HG03520 (cell line): ENCODE data around the gene ABCC8.
"Not testable (repeated sequence)": the region's sequence is repeated elsewhere in the genome, so short reads cannot be mapped to it uniquely, and the experiment has no call there.

Source experiments
- ATAC-seq: cut with Tn5 transposase; IDR thresholded peaks from one replicate; pipeline ENCODE4 v1.9.1; 2021; ENCODE audit warnings: mild to moderate bottlenecking, moderate library complexity; ENCODE audit not compliant: unreplicated experiment

ABCC8 gene

GRCh38 chr11:17434108-17434507, 42.5 kb downstream of the ABCC8 start:
- no peak for ATAC-seq

GRCh38 chr11:17432002-17432401, 44.6 kb downstream of the ABCC8 start:
- no peak for ATAC-seq

GRCh38 chr11:17431139-17431538, 45.5 kb downstream of the ABCC8 start:
- ATAC-seq: no peak

GRCh38 chr11:17430616-17431015, 46.0 kb downstream of the ABCC8 start:
- ATAC-seq: no peak

- ATAC-seq: no peak
These were observed 47.7 kb downstream of the ABCC8 start for GRCh38 chr11:17428925-17429324.

- no peak for ATAC-seq
These were observed 48.4 kb downstream of the ABCC8 start for GRCh38 chr11:17428261-17428660.

GRCh38 chr11:17426233-17426632, 50.4 kb downstream of the ABCC8 start:
- ATAC-seq: not testable (repeated sequence)

GRCh38 chr11:17423533-17424310, 52.9 kb downstream of the ABCC8 start:
- ATAC-seq: no peak

GRCh38 chr11:17421781-17422180, 54.9 kb downstream of the ABCC8 start:
- no peak for ATAC-seq

- ATAC-seq: no peak
These were observed 58.1 kb downstream of the ABCC8 start for GRCh38 chr11:17418444-17419081.

GRCh38 chr11:17416492-17416891, 60.2 kb downstream of the ABCC8 start:
- no peak for ATAC-seq

GRCh38 chr11:17415523-17416104, 61.0 kb downstream of the ABCC8 start:
- no peak for ATAC-seq

- ATAC-seq: no peak
These were observed 61.7 kb downstream of the ABCC8 start for GRCh38 chr11:17414992-17415391.

- ATAC-seq: no peak
These were observed 62.3 kb downstream of the ABCC8 start for GRCh38 chr11:17414317-17414737.

- no peak for ATAC-seq
These were observed 63.0 kb downstream of the ABCC8 start for GRCh38 chr11:17413414-17414316.

- no peak for ATAC-seq
These were observed 64.0 kb downstream of the ABCC8 start for GRCh38 chr11:17412488-17413180.

- no peak for ATAC-seq
These were observed 65.2 kb downstream of the ABCC8 start for GRCh38 chr11:17411418-17411817.

GRCh38 chr11:17410606-17411379, 65.9 kb downstream of the ABCC8 start:
- no peak for ATAC-seq

- no peak for ATAC-seq
These were observed 68.0 kb downstream of the ABCC8 start for GRCh38 chr11:17408641-17409040.

- no peak for ATAC-seq
These were observed 68.6 kb downstream of the ABCC8 start for GRCh38 chr11:17408026-17408425.
